ENCODE data around the gene RIBC2. TPM values are rescaled to one million over a fixed set of nuclear protein-coding genes. Genes with fewer than 3 reads are reported as not detected.

The RIBC2 gene
- total and polyA plus RNA-seq, 9 of the 15 experiments (the other 6 are each of a cell fraction or from before 2014, with no cell fraction given) = not detected

DNA sequence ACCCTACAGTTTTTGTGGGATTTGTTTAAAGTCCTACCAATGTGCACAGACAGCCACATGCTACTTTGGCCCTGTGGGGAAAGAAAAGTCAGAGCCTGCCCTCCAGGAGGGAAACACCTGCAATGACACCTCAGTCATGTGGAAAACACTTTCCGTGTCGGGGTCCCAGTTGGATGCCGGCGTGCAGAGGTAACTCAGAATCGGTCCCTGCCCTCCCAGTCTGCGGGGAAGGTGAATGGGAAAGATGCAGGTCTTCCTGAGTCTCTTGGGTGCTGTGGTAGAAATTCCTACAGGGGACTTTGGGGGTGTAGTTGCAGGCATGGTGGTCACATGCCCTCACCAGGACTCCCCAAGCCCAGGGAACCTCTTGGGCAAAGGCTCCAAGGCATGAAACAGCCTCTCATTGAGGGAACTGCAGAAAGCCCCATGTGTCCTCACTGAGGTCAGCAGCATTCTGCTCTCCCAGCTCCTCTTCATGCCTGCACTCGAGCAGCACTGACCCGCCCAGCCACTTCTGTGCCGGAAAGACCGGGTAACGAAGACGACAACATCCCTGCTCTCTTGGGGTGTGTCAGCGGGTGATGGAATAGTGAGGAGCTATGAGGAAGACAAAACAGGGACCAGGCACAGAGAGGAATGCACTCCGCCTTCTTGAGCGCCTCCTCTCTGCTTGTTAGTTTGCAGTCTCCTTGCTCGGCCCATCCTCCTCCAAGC is 4.7 kb downstream of the RIBC2 start (continued):
- TF ChIP-seq JUND (IDR thresholded peaks at IDR 0.05; ENCODE audit: borderline replicate concordance, low read depth, low read length) (no peak), JUND (tag; IDR thresholded peaks at IDR 0.05; ENCODE audit: borderline replicate concordance, low read depth, low read length) (no peak), NELFE (IDR thresholded peaks at IDR 0.05; ENCODE audit: insufficient read depth, insufficient read length) (no peak), HMGN3 (IDR thresholded peaks at IDR 0.05; ENCODE audit: borderline replicate concordance, extremely low read depth, insufficient read length, low read depth, low read length) (no peak), NCOA2 (IDR thresholded peaks at IDR 0.05; ENCODE audit: partially characterized antibody in 2 of 2) (no peak), ETV5 (CRISPR knock-in tag; IDR thresholded peaks at IDR 0.05; ENCODE audit: low read depth) (no peak)

DNA sequence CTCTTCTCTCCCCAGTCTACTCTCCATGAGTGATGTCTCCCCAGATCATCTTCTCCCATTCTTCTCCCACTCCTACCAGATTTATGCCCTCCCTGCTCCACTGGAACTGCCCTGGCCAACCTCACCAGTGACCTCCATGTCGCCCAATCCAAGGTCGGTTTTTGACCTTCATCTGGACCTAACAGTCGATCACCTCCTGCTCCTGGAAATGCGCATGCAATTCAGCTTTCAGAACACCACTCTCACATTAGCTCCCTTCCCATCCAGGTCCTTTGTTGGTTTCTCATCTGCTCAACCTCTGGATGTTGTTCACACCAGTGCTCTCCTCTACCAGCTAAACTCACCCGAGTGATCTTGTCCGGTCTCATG is 5.3 kb downstream of the RIBC2 start:
- FAIRE-seq (no peak), ATAC-seq (no peak), DNase-seq (ENCODE audit: extremely low read depth in 1 of 4, low spot score in 3 of 4) (no peak)
- no peaks in the 10 kb centered on the region for H3K79me2 ChIP-seq (ENCODE audit: control insufficient read depth, insufficient read depth, low read length)
- H3K4me2 ChIP-seq (ENCODE audit: insufficient read depth, low read length) = no peak overlapping the region
- H4K20me1 ChIP-seq (replicated peaks; ENCODE audit: control insufficient read depth, insufficient read depth, low read length) = no peaks in the 10 kb centered on the region
- POLR2A ChIA-PET = no interaction called here
- in situ Hi-C loops (cut with MboI) = no loop called here
- no peaks in the 10 kb centered on the region; a peak in 1 of 5 replicates for H3K4me1 ChIP-seq (replicated peaks in 1 of 2; ENCODE audit: control insufficient read depth in 2 of 2, insufficient read depth in 2 of 2, low read length in 2 of 2)
- BruUV-seq (replicated peaks) = no TSS peak
- WGBS (ENCODE audit: insufficient coverage, low coverage, missing lambda C conversion rate) = 0% methylated on average over 2 of the region's 6 CpGs
- CTCF ChIA-PET (ENCODE audit: low intra/inter-chr PET ratio) = no interaction called here
- no peak for TF ChIP-seq RBM22 (IDR thresholded peaks at IDR 0.05; ENCODE audit: low read depth, low read length, poor library complexity, severe bottlenecking)
- H3K27ac ChIP-seq (ENCODE audit: extremely low read depth, low read depth, low read length) = no peak overlapping the region
- H3K9ac ChIP-seq (ENCODE audit: insufficient read depth in 1 of 2, low read depth in 2 of 2, low read length in 2 of 2) = no peak overlapping the region
- H2AFZ ChIP-seq (ENCODE audit: low read depth, low read length) = no peak overlapping the region
- no peaks in the 10 kb centered on the region for H3K9me1 ChIP-seq (ENCODE audit: control insufficient read depth, insufficient read depth, low read length)
- no peak overlapping the region for H3K4me3 ChIP-seq
- H3K9me3 ChIP-seq (replicated peaks; ENCODE audit: control insufficient read depth, insufficient read depth, low read depth, low read length) = no peaks in the 10 kb centered on the region
- intact Hi-C loops (cut with micrococcal nuclease) = no loop called here
- H3K36me3 ChIP-seq (ENCODE audit: control insufficient read depth, insufficient read depth, low read length) = no peaks in the 10 kb centered on the region
- H3K27me3 ChIP-seq (ENCODE audit: control insufficient read depth in 2 of 2, insufficient read depth in 2 of 2, low read length in 2 of 2) = peaks cover 3 to 28% of the 10 kb centered on the region in 2 experiments; a peak in 3 of 5 replicates
